PC-3 (cell line): ENCODE measurements around the gene CATSPER4. TPM values are rescaled to one million over a fixed set of nuclear protein-coding genes. Genes with fewer than 3 reads are reported as not detected.
A peak's percentile ranks its signal among the peaks of the same experiment; 100 is the strongest.

Source experiments
- ATAC-seq: fragments of 200-7000 bp; cut with Tn5 transposase; 2 replicates; pipeline ENCODE4 v1.9.1; 2020; ENCODE audit warnings: mild to moderate bottlenecking, moderate library complexity
- BruUV-seq: library from RNA; stranded (reverse); fragments of 400-500 nt; replicated peaks from 2 replicates; lab custom pipeline; 2021; lab: Mats Ljungman, UMichigan
- CTCF ChIA-PET: fragments of 300-600 bp; sonication (Branson Sonifier 250); formaldehyde crosslinking; loops from one replicate; lab custom pipeline; 2022; ENCODE audit warnings: antibody characterized with exemption; lab: Charles Lee
- POLR2A ChIA-PET: fragments of 300-600 bp; sonication (Branson Sonifier 250); formaldehyde crosslinking; loops from one replicate; lab custom pipeline; 2022; ENCODE audit warnings: antibody characterized with exemption; ENCODE audit not compliant: unreplicated experiment; lab: Charles Lee
- DNase-seq: peaks from one replicate; pipeline ENCODE4 v3.0.0-alpha.2; 2015
- H2AFZ ChIP-seq: fragments of 300-600 bp; sonication (generic); 2 replicates; pipeline ENCODE4 v1.6.0; 2016; ENCODE audit warnings: antibody characterized with exemption, low read length
- H3F3A ChIP-seq: fragments of 300-600 bp; sonication (generic); one replicate; pipeline ENCODE4 v1.6.0; 2017; ENCODE audit warnings: antibody characterized with exemption, low read length, control low read depth, mild to moderate bottlenecking; ENCODE audit not compliant: unreplicated experiment
- H3K27ac ChIP-seq: fragments of 300-600 bp; sonication (generic); 2 replicates; pipeline ENCODE4 v1.5.1; 2016; ENCODE audit warnings: mild to moderate bottlenecking, low read length
- H3K27me3 ChIP-seq: fragments of 300-600 bp; sonication (generic); 2 replicates; pipeline ENCODE4 v1.6.1; 2016; ENCODE audit warnings: low read length, mixed read lengths
- H3K36me3 ChIP-seq: fragments of 300-600 bp; sonication (generic); 2 replicates; pipeline ENCODE4 v1.6.1; 2016; ENCODE audit warnings: low read depth, mixed run types, low read length, mixed read lengths
- H3K4me1 ChIP-seq: fragments of 300-600 bp; sonication (generic); 2 replicates; pipeline ENCODE4 v1.5.1; 2016; ENCODE audit warnings: low read length; ENCODE audit not compliant: insufficient read depth
- H3K4me2 ChIP-seq: fragments of 300-600 bp; sonication (generic); 2 replicates; pipeline ENCODE4 v1.6.0; 2016; ENCODE audit warnings: low read length
- H3K4me3 ChIP-seq: fragments of 300-600 bp; sonication (generic); 2 replicates; pipeline ENCODE4 v1.5.1; 2016; ENCODE audit warnings: mild to moderate bottlenecking, low read length, mixed read lengths
- H3K79me2 ChIP-seq: fragments of 300-600 bp; sonication (generic); 2 replicates; pipeline ENCODE4 v1.6.1; 2017; ENCODE audit warnings: low read length, mixed read lengths
- H3K9ac ChIP-seq: fragments of 300-600 bp; sonication (generic); 2 replicates; pipeline ENCODE4 v1.6.0; 2016; ENCODE audit warnings: mild to moderate bottlenecking, low read length
- H3K9me2 ChIP-seq: fragments of 300-600 bp; sonication (generic); replicated peaks from 2 replicates; pipeline ENCODE4 v1.6.1; 2016; ENCODE audit warnings: mixed run types, low read length, mixed read lengths
- H3K9me3 ChIP-seq: fragments of 300-600 bp; sonication (generic); 2 replicates; pipeline ENCODE4 v1.6.1; 2016; ENCODE audit warnings: low read length, mixed read lengths
- H4K20me1 ChIP-seq: fragments of 300-600 bp; sonication (generic); 2 replicates; pipeline ENCODE4 v1.6.1; 2016; ENCODE audit warnings: low read length, mixed read lengths
- CTCF ChIP-seq: fragments of 300-600 bp; sonication (generic); conservative IDR thresholded peaks from 2 replicates; pipeline ENCODE4 v1.5.1; 2017; ENCODE audit warnings: antibody characterized with exemption, low read depth, mild to moderate bottlenecking, low read length
- EZH2 ChIP-seq: fragments of 300-600 bp; sonication (generic); IDR thresholded peaks from one replicate; pipeline ENCODE4 v1.6.1; 2017; ENCODE audit warnings: antibody characterized with exemption, mild to moderate bottlenecking, low read length; ENCODE audit not compliant: unreplicated experiment
- EZH2phosphoT487 ChIP-seq: fragments of 300-600 bp; sonication (generic); IDR thresholded peaks from 2 replicates; pipeline ENCODE4 v1.6.1; 2018; ENCODE audit warnings: mild to moderate bottlenecking, antibody characterized with exemption, low read length, borderline replicate concordance
- intact Hi-C: fragments of 100-400 bp; cut with micrococcal nuclease; formaldehyde crosslinking; loops from 2 replicates; pipeline ENCODE4 v1.9.0; 2023
- total RNA-seq: library from RNA; depleted of rRNA; stranded (reverse); fragments of >200 nt; gene quantifications from 2 replicates; pipeline ENCODE4 v1.2.3, GENCODE V29; 2014

The CATSPER4 gene
- total RNA-seq, 1 experiment from 2014 or later, result not detected

GRCh38 chr1:26189751-26190275 is 589 bp upstream of the CATSPER4 start:
- Histone ChIP-seq H3K9me2 (no peaks in the 10 kb centered on the region), H3K9me3 (no peaks in the 10 kb centered on the region), H3K9ac (no peak overlapping the region), H3K79me2 (no peaks in the 10 kb centered on the region), H3K27me3 (no peaks in the 10 kb centered on the region), H4K20me1 (no peaks in the 10 kb centered on the region), H3K4me2 (no peak overlapping the region), H3K27ac (no peak overlapping the region), H2AFZ (no peak overlapping the region), H3F3A (no peaks in the 10 kb centered on the region), H3K4me1 (no peaks in the 10 kb centered on the region), H3K4me3 (no peak overlapping the region), H3K36me3 (peaks cover 7% of the 10 kb centered on the region; the same call in 1 of the 2 replicates)
- DNase-seq (no peak), ATAC-seq (no peak)
- POLR2A ChIA-PET, result no interaction called here
- intact Hi-C loops, result no loop called here
- TF ChIP-seq CTCF (0 out of 2 replicates have a peak, but pooled peaks have one; percentile 15), EZH2 (no peak)
- CTCF ChIA-PET, result interaction anchor here (0.6 to 1.0 kb wide), 3 partner anchors 44 to 1550 kb away, joined by 3 to 7 read pairs (median 4); partner anchors contain the start of gene CEP85
- no TSS peak for BruUV-seq

DNA sequence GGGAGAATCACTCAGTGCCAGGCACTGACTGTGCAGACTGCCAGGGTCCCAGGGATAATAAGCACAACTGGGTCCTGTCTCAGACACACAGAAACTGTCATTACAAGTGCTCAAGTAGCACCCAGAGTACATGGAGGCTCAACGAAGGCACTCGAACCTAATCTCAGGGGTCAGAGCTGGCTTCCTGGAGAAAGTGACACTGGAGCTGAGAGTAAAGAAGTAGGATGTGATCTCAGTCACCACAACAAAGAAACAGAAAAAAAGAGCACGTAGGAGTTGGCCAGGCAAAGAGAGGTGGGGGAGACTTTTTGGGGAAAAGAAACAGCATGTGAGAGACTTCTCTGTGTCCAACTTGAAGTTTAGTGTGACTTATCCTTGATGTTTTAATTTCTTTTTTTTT is 1.3 kb downstream of the CATSPER4 start:
- Histone ChIP-seq H3K9me2 (no peaks in the 10 kb centered on the region), H3K36me3 (peaks cover 7% of the 10 kb centered on the region; the same call in 1 of the 2 replicates), H3F3A (no peaks in the 10 kb centered on the region), H3K9ac (no peak overlapping the region), H4K20me1 (no peaks in the 10 kb centered on the region), H3K27me3 (no peaks in the 10 kb centered on the region), H3K27ac (no peak overlapping the region), H3K9me3 (no peaks in the 10 kb centered on the region), H3K4me3 (no peak overlapping the region), H3K79me2 (no peaks in the 10 kb centered on the region), H3K4me2 (no peak overlapping the region), H3K4me1 (no peaks in the 10 kb centered on the region), H2AFZ (no peak overlapping the region)
- no peak for TF ChIP-seq EZH2phosphoT487
- no peak for TF ChIP-seq EZH2
- no peak for TF ChIP-seq CTCF
- POLR2A ChIA-PET, result no interaction called here
- CTCF ChIA-PET, result no interaction called here
- DNase-seq (no peak), ATAC-seq (no peak)
- no TSS peak for BruUV-seq
- intact Hi-C loops, result no loop called here

DNA sequence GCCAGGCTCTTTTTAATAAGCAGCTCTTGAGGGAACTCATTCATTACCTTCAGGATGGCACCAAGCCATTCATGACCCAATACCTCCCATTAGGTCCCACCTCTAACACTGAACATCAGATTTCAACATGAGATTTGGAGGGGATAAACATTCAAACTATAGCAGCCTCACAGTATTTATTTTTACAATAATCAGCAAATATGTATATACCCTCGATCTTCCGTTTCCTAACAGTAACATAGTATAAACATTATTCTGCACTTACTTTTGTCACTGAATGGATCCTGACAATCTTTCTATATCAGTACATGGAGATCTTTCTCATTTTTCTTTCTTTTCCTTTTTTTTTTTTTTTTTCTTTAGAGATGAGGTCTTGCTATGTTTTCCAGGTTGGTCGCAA is 5.4 kb downstream of the CATSPER4 start:
- H4K20me1 ChIP-seq, result no peaks in the 10 kb centered on the region
- no peaks in the 10 kb centered on the region for H3F3A ChIP-seq
- H3K4me1 ChIP-seq, result no peaks in the 10 kb centered on the region
- H3K27ac ChIP-seq, result no peak overlapping the region
- H3K4me2 ChIP-seq, result no peak overlapping the region
- CTCF ChIA-PET, result no interaction called here
- no peaks in the 10 kb centered on the region for H3K36me3 ChIP-seq
- BruUV-seq, result no TSS peak
- POLR2A ChIA-PET, result interaction anchor here (0.7 kb wide), 1 partner anchor 9 kb away, joined by 6 read pairs; no protein-coding TSS in a partner anchor
- H3K9me3 ChIP-seq, result no peaks in the 10 kb centered on the region
- no peak for ATAC-seq
- H3K9ac ChIP-seq, result no peak overlapping the region
- TF ChIP-seq CTCF (no peak), EZH2 (no peak), EZH2phosphoT487 (no peak)
- intact Hi-C loops, result no loop called here
- H3K79me2 ChIP-seq, result no peaks in the 10 kb centered on the region
- H2AFZ ChIP-seq, result no peak overlapping the region
- no peaks in the 10 kb centered on the region for H3K9me2 ChIP-seq
- H3K4me3 ChIP-seq, result no peak overlapping the region
- DNase-seq, result no peak
- no peaks in the 10 kb centered on the region for H3K27me3 ChIP-seq
